ENCODE results near the gene ATOSB. TPM values are rescaled to one million over a fixed set of nuclear protein-coding genes. Genes with fewer than 3 reads are reported as not detected.

ATOSB gene
- total and polyA plus RNA-seq, 9 of the 15 experiments (the other 6 are each of a cell fraction or from before 2014, with no cell fraction given) = 0.45 to 8.0 (median 4.2) TPM

DNA sequence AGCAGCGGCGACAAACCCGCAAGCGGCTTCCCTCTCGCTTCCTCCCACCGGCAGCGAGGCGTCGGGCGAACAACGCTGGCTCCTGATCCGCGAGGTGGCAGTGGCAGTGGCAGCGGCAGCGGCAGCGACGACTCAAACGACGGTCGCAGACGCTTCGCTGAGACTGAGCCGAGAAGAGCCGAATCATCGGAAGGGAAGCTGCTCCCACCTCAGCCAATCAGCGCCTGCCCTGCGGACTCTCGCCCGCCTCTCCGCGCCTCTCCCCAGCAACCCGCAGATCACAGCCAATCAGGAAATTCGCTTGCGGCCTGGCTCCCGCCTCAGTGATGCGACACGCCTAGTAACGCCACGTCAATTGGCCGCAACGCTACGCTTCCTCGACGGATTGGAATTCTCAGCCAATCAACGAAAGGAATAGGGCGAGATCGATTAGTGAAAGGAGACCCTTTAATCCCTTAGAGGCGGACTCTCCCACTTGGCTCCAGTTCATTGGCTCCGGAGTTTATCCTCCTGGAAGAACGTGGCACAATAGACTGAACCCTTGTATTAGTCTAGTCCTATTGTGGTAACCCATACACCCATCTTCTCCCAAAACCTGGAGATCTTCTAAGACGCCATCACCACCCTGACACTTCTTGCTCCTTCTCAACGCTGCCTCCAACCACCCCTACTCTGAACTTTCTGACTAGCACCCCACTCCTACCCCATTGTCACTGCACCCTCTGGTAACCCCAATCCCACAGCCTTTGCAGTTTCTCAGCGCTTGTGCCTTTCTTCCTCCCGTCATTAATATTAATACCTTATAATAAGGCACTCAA, 43.0 kb downstream of the ATOSB start, which contains the start of gene VCP (continued):
- TF ChIP-seq, protein P1, sequence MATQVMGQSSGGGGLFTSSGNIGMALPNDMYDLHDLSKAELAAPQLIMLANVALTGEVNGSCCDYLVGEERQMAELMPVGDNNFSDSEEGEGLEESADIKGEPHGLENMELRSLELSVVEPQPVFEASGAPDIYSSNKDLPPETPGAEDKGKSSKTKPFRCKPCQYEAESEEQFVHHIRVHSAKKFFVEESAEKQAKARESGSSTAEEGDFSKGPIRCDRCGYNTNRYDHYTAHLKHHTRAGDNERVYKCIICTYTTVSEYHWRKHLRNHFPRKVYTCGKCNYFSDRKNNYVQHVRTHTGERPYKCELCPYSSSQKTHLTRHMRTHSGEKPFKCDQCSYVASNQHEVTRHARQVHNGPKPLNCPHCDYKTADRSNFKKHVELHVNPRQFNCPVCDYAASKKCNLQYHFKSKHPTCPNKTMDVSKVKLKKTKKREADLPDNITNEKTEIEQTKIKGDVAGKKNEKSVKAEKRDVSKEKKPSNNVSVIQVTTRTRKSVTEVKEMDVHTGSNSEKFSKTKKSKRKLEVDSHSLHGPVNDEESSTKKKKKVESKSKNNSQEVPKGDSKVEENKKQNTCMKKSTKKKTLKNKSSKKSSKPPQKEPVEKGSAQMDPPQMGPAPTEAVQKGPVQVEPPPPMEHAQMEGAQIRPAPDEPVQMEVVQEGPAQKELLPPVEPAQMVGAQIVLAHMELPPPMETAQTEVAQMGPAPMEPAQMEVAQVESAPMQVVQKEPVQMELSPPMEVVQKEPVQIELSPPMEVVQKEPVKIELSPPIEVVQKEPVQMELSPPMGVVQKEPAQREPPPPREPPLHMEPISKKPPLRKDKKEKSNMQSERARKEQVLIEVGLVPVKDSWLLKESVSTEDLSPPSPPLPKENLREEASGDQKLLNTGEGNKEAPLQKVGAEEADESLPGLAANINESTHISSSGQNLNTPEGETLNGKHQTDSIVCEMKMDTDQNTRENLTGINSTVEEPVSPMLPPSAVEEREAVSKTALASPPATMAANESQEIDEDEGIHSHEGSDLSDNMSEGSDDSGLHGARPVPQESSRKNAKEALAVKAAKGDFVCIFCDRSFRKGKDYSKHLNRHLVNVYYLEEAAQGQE (IDR thresholded peaks at IDR 0.05; ENCODE audit: borderline replicate concordance) = no peak
- TF ChIP-seq, protein P1 (CRISPR knock-in tag; IDR thresholded peaks at IDR 0.05; ENCODE audit: low read depth) = no peak; the same call in 1 of the 2 replicates
- TF ChIP-seq ZNF24 (IDR thresholded peaks at IDR 0.05) (no peak), ZFX (CRISPR knock-in tag; IDR thresholded peaks at IDR 0.05) (no peak), FOXP1 (CRISPR knock-in tag; IDR thresholded peaks at IDR 0.05) (no peak), LCOR (CRISPR knock-in tag; IDR thresholded peaks at IDR 0.05) (no peak), LARP7 (IDR thresholded peaks at IDR 0.05) (no peak), ZNF134 (CRISPR knock-in tag; conservative IDR thresholded peaks at IDR 0.05) (no peak), ARID2 (IDR thresholded peaks at IDR 0.05) (no peak), BACH1 (tag; IDR thresholded peaks at IDR 0.05) (no peak), TAF15 (IDR thresholded peaks at IDR 0.05; ENCODE audit: low read depth, low read length) (no peak), ERF (CRISPR knock-in tag; IDR thresholded peaks at IDR 0.05) (no peak), L3MBTL2 (IDR thresholded peaks at IDR 0.05) (0 out of 2 replicates have a peak, but pooled peaks have one; percentile 32), FOSL1 (tag; conservative IDR thresholded peaks at IDR 0.05) (no peak)
- TF ChIP-seq, protein P2, sequence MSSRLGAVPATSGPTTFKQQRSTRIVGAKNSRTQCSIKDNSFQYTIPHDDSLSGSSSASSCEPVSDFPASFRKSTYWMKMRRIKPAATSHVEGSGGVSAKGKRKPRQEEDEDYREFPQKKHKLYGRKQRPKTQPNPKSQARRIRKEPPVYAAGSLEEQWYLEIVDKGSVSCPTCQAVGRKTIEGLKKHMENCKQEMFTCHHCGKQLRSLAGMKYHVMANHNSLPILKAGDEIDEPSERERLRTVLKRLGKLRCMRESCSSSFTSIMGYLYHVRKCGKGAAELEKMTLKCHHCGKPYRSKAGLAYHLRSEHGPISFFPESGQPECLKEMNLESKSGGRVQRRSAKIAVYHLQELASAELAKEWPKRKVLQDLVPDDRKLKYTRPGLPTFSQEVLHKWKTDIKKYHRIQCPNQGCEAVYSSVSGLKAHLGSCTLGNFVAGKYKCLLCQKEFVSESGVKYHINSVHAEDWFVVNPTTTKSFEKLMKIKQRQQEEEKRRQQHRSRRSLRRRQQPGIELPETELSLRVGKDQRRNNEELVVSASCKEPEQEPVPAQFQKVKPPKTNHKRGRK (tag; IDR thresholded peaks at IDR 0.05) = no peak
- TF ChIP-seq, protein P3, sequence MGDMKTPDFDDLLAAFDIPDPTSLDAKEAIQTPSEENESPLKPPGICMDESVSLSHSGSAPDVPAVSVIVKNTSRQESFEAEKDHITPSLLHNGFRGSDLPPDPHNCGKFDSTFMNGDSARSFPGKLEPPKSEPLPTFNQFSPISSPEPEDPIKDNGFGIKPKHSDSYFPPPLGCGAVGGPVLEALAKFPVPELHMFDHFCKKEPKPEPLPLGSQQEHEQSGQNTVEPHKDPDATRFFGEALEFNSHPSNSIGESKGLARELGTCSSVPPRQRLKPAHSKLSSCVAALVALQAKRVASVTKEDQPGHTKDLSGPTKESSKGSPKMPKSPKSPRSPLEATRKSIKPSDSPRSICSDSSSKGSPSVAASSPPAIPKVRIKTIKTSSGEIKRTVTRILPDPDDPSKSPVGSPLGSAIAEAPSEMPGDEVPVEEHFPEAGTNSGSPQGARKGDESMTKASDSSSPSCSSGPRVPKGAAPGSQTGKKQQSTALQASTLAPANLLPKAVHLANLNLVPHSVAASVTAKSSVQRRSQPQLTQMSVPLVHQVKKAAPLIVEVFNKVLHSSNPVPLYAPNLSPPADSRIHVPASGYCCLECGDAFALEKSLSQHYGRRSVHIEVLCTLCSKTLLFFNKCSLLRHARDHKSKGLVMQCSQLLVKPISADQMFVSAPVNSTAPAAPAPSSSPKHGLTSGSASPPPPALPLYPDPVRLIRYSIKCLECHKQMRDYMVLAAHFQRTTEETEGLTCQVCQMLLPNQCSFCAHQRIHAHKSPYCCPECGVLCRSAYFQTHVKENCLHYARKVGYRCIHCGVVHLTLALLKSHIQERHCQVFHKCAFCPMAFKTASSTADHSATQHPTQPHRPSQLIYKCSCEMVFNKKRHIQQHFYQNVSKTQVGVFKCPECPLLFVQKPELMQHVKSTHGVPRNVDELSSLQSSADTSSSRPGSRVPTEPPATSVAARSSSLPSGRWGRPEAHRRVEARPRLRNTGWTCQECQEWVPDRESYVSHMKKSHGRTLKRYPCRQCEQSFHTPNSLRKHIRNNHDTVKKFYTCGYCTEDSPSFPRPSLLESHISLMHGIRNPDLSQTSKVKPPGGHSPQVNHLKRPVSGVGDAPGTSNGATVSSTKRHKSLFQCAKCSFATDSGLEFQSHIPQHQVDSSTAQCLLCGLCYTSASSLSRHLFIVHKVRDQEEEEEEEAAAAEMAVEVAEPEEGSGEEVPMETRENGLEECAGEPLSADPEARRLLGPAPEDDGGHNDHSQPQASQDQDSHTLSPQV (IDR thresholded peaks at IDR 0.05) = no peak
